LNCaP clone FGC (cell line): ENCODE data around the gene RTN3.
A peak's percentile ranks its signal among the peaks of the same experiment; 100 is the strongest.
"Not testable (repeated sequence)": the region's sequence is repeated elsewhere in the genome, so short reads cannot be mapped to it uniquely, and the experiment has no call there.

Experiments used
- DNase-seq: peaks from one replicate; pipeline ENCODE4 v3.0.0-alpha.2; 2011; ENCODE audit warnings: low read depth
- H3K4me3 ChIP-seq: 2 replicates; pipeline ENCODE4 v1.5.1; 2011; ENCODE audit warnings: mild to moderate bottlenecking, low read depth, low read length, control low read depth
- CTCF ChIP-seq: IDR thresholded peaks from 2 replicates; pipeline ENCODE4 v1.5.1; 2012; ENCODE audit warnings: mild to moderate bottlenecking; ENCODE audit not compliant: control insufficient read depth, insufficient read depth; ENCODE audit errors: extremely low read depth

The RTN3 gene

GRCh38 chr11:63682066-63683021 lies 1.0 kb downstream of the RTN3 start:
- no peak for TF ChIP-seq CTCF
- peak overlapping the region; percentile 86 for H3K4me3 ChIP-seq
- DNase-seq, result no peak

DNA sequence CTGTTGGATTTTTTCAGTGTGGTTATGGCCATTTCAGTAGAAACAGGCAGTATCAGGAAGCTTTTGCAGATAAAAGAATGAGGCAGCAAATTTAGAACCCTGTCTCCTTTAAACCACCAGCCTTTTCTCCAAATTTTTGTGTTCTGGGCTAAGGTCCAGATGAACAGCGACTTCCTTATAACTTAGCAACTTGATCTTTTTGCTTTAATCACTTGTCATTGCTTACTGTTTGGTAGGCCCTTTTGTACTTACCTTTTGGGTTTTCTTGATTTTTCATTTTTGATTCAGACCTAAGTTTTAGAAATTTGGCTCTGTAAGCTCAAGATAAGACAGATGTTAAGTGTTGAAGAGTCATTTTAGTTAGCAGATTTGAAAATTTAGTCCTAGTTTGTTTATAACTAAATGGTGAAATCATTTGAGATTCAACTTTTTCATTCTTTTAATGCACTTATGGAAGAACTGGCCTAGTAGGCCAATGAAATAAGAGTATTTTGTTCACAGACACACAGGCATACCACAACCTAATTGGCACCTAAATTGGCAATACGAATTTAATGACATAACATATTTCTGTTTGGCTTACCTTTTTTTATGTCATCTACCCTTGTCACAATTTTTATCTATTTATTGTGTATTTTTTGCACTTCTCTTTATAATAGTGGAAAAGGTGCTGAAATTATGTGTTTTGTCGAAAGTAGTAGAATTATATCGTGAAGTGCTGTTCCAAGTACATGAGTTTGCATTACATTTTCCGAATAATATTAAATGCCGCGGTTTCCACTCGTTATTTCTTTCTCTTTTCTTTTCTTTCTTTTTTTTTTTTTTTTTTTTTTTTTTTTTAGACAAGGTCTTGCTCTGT lies 2.1 kb downstream of the RTN3 start:
- peak overlapping the region; percentile 86 for H3K4me3 ChIP-seq
- TF ChIP-seq CTCF, result no peak
- no peak for DNase-seq

- H3K4me3 ChIP-seq, DNase-seq: not testable (repeated sequence)
Measured at GRCh38 chr11:63685158-63685721, 3.9 kb downstream of the RTN3 start.

DNA sequence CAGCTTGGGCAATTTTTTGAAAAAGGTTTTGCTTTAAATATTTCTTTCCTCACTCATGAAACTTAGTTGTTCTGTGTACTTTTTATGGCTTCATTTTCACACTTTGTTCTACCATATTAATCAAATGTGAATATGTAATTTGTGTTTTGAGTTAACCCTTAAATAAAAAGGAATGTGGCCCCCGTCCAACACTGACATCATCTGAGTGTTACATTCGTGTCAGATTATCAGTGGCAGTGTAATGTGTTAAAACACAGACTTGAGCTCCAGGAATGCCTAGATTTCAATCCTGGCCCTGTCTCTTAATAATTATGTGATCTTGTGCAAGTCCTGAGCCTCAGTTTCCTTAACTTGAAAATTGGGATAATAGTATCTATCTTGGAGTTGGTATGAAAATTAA lies 5.6 kb downstream of the RTN3 start:
- no peak for TF ChIP-seq CTCF
- H3K4me3 ChIP-seq, result no peak overlapping the region
- DNase-seq, result no peak

- DNase-seq, result no peak
- no peak for TF ChIP-seq CTCF
- no peak overlapping the region for H3K4me3 ChIP-seq
Measured at GRCh38 chr11:63687845-63688244, 6.5 kb downstream of the RTN3 start.

DNA sequence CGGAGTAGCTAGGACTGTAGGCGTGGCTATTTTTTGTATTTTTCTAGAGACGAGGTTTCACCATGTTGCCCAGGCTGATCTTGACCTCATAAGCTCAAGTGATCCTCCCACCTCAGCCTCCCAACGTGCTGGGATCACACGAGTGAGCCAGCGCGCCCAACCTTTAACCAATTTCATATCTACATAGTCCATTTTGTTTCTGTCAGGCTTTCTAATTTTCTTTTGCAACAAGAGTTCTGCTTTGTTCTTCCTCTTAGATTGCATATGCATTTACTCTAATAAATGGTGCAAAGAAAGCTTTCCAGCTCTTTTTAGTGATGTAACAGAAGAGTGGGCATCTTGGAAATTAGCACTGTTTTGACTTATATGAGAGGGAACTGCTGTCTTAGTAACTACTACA lies 13.3 kb downstream of the RTN3 start:
- no peak for DNase-seq
- TF ChIP-seq CTCF, result no peak
- H3K4me3 ChIP-seq, result no peak overlapping the region
